Suppressor macrophage treated with lipopolysaccharide for 1 hour (primary cell): ENCODE data around the gene CALR3.
"Not testable (repeated sequence)": the region's sequence is repeated elsewhere in the genome, so short reads cannot be mapped to it uniquely, and the experiment has no call there.

Experiments
- DNase-seq, 3 donors: peaks; one replicate each; pipeline ENCODE4 v3.0.0-alpha.2; 2020 to 2022

Gene CALR3

DNA sequence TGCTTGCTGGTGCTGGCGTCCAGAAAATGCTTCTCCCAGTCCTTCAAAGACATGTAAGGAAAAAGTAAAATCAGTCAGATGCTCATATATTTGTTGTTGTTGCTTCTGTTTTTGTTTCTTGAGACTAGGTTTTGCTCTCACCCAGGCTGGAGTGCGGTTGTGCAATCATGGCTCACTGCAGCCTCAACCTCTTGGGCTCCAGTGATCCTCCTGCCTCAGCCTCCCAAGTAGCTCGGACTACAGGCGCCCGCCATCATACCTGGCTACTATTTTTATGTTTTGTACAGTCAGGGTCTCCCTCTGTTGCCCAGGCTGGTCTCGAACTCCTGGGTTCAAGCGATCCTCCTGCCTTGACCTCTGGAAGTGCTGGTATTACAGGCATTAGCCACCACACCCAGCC lies 13.2 kb downstream of the CALR3 start:
- DNase-seq: no peak

DNA sequence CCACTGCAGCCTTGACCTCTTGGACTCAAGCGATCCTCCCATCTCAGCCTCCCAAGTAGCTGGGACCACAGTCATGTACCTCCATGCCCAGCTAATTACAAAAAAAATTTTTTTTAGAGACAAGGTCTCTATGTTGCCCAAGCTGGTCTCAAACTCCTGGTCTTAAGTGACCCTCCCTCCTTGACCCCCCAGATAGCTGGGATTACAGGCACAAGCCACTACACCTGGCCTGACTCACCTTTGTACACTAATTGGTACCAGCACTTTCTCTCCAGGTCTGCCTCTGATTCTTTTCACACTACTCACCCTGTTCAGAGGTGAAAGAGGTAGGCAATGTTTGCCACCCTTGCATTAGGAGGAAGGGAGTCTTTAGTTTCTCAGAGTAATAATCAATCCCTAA lies 18.7 kb downstream of the CALR3 start:
- no peak for DNase-seq

DNA sequence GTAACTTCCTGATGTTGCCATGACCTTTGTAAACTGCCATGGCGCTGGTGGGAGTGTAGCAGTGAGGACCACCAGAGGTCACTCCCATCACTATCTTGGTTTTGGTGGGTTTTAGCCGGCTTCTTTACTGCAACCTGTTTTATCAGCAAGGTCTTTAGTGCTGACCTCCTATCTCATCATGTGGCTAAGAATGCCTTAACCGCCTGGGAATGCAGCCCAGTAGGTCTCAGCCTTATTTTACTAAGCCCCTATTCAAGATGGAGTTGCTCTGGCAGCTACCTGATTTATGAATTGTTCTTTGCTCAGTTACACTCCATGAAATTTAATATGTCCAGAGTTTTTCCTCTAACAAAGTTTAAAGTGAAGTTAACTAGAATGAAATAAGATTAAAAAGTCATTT lies 19.6 kb downstream of the CALR3 start:
- no peak for DNase-seq

DNA sequence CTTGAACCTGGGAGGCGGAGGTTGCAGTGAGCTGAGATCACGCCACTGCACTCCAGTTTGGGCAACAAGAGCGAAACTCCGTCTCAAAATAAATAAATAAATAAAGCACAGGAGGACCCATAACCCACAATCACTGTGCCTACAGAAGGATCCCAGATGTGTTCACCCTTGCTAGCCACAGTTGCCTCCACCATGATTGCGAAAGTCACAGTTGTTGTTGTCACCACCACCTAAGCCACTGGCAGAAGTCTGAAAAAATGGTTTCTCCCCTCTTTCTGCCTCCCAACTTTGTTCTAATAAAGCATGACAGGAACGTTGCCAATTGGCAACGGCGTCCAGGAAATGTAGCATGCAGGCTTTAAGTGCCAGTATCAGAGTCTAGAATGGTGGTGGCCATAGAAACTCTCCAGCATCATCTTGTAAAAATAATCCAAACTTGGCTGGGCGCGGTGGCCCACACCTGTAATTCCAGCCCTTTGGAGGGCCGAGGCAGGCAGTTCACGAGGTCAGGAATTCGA lies 22.0 kb downstream of the CALR3 start:
- no peak for DNase-seq

DNA sequence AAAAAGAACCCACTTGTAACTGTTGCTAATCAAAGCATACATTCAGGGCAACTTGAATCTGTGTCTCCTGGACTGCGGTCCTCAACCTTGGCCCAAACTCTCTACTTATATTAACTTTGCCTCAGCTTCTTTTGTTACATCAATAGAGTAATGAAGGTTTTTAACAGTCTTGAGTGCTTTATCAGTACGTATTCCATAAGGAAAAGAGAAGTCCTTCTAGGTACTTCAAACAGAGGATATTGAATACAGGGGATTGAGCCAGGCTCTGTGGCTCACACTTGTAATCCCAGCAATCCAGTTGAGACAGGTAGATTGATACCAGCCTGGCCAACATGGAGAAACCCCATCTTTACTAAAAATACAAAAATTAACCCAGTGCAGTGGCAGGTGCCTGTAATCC lies 23.0 kb downstream of the CALR3 start:
- no peak for DNase-seq

DNA sequence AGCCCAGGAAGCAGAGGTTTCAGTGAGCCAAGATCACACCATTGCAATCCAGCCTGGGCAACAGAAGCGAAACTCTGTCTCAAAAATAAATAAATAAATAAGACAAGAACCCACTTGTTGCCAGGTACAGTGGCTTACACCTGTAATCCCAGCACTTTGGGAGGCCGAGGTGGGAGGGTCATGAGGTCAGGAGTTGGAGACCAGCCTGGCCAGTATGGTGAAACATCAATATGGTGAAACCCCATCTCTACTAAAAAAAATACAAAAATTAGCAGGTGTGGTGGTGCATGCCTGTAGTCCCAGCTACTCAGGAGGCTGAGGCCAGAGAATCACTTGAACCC lies 23.4 kb downstream of the CALR3 start:
- not testable (repeated sequence) for DNase-seq

DNA sequence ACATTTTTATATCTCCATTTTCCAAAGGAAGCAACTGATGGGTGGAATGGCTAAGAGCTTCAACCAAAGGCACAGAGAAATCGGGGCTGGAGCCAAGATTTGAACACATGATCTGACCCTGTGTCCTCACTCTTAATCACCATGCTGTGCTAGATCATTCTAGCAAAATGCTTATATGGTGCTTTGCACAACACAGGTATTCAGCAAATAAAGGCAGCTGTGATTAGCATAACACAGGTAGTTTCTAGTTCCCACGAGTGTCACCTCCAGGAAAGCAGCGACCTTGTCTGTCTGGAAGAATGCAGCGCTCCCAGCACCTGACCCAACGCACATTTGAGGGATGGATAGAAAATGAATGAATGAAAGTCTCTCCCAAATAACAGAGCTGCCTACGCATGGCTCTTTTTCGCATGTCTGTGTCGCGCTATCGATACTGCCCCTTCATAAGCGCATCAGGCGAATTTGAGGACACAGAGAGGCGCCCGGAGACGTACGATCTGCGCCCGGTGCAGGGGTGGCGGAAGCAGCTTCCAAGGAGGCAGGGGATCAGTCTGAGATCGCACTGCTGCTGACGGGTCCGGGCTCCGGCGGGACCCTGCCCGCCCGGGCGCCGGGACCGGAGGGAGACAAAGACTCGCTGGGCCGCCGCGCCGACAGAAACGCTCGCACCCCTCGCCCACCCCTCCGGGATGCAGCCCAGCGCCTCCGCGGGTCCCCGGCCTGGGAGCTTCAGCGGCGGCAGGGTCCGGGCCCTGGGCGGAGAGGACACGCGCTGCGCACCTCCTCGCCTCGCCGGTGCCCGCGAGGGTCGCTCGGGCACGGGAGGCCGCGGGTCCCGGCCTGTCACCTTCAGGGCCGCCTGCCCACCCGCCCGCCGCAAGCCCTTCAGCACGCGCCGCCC lies 24.8 kb downstream of the CALR3 start:
- DNase-seq: peak; percentile 32 to 53 (median 49)

DNA sequence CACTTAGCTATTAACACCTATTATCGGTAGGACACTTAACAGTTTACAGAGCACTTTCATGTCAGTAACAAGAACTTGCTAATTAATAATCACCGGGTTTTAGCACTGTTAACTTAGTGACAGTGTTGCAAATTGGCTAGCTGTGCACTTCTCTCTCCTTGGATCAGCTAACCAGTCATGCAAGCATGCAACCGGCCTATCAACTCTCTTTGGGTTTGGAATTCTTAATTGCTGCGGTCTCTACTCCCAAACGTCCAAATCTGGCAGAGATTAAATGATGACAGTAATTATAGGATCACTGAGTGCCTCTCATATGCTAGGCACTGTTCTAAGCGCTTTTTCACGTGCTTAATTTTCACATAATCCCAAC lies 25.4 kb downstream of the CALR3 start:
- no peak for DNase-seq

DNA sequence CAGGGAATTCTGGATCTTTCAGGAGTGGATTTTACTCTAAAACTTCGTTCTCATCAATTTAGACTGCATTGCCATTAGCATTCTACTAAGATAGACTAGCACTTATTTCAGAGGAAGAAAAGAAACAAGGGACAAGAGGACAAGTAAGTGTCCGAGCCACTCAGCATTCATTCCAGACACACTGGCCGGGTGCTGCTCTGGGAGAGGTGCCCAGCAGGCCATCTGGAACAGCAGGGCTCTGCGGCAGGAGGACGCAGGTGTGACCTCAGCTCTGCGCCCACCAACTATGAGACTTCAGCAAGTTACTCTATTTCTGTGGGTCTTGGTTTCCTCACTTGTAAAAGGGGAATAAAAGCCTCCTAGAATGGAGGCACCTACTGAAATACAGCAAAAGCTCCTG lies 28.4 kb downstream of the CALR3 start:
- no peak for DNase-seq

DNA sequence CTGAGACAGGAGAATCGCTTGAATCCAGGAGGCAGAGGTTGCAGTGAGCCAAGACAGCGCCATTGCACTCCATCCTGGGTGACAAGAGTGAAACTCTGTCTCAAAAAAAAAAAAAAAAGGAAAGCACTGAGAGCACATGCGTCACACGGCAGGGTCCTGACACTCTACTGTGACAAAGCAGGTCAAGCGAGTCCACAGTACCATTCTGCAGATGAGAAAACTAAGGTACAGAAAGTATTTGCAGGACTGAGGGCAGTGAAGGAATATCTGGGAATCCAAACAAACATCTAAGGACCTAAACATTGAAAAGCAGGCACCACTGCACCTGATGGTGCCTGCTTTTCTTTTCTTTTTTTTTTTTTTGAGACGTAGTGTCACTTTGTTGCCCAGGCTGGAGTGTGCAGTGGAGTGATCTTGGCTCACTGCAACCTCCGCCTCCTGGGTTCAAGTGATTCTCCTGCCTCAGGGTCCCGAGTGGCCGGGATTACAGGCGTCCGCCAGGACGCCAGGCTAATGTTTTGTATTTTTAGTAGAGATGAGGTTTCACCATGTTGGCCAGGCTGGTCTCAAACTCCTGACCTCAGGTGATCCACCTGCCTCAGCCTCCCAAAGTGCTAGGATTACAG lies 29.1 kb downstream of the CALR3 start:
- not testable (repeated sequence) for DNase-seq

DNA sequence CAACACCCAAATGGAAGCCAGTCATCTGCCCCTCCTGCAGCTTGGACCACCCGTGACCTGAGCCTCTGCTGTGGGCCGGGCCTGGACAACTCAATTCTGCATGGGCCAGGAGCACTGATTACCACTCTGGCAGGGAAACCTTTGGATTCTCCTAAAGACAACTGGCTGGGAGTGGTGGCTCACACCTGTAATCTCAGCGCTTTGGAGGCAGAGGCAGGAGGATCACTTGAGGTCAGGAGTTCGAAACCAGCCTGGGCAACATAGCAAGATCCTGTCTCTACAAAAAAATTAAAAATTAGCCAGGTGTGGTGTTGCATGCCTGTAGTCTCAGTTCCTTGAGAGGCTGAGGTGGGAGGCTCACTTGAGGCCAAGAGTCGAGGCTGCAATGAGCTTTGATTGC lies 30.7 kb downstream of the CALR3 start:
- DNase-seq: no peak

DNA sequence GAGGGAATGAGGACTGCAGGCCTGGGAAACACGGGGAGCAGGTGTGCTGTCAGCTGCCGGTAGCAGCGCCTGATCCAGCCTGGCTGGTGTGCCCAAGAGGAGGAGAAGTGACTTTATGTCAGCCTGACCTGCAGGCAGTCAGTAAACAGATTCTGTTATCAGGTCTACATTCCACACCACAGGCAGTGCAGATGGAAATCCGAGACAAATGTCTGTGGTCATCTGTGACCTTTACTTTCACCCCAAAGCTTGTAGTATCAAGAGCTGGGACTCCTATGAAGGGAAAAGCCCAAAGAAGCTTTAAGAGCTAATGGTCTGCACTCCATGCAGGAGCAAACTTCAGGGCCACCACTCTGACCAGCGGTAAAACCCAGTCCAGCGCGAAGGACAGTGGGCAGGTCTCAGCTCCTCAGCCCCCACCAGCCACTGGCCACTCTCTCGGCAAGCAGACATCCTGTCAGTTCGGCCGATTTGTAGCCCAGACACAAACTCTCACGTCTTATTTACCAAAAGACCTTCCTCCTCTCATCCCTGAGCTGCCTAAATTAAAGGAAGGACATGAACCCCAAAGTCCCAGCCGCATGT lies 31.9 kb downstream of the CALR3 start:
- DNase-seq: no peak

DNA sequence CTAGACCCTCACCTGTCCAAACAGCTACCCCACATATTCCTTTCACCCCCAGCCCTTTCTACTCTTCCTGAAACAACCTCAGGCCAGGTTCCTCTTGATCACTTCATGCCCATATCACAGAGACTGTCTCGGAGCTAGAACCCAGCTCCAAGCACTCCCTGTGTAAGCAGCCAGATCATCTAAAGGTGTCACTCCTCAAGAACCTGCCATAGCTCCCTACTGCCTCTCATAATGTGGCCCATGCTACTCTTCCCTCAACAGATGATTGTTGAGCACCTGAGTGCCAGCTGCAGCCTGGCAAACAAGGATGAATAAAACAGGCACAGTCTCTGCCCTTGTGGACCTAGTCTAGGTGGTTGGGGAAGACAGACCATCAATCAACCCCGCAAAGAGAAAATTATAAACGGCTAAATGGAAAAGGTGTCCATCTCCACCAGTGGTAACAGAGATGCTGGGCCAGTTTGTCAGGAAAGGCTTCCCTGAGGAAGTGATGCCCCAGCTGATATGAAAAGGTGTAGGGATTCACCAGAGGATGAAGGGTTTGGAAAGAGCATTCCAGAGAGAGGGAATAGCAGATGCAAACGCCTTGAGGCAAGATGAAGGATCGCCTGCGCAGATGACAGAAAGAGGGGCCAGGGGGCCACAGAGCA lies 32.5 kb downstream of the CALR3 start:
- no peak for DNase-seq

DNA sequence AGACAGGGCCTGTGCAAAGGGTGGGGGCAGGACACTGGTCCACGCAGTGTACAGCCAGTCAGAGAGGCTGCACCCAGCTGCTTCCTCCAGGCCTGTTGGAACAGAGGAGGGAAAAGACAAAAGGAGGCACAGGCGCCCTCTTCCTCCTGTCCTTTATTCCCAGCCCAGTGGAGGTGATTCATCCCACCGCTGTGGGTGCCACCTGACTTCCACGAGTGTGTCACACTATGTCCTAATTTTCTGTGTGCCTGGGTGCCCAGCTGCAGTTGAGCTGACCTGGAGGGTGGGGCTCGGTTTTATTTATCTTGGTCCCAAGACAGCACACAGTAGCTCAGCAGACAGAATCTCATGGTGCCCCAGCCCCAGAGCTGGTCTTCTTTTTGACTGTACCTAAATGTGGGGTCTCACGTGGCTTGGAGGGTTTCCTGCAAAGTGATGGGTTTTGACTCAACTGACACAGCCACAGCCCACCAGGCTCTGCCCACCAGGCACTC lies 33.2 kb downstream of the CALR3 start:
- peak in 2 of 3 donors; percentile 30 to 32 for DNase-seq

DNA sequence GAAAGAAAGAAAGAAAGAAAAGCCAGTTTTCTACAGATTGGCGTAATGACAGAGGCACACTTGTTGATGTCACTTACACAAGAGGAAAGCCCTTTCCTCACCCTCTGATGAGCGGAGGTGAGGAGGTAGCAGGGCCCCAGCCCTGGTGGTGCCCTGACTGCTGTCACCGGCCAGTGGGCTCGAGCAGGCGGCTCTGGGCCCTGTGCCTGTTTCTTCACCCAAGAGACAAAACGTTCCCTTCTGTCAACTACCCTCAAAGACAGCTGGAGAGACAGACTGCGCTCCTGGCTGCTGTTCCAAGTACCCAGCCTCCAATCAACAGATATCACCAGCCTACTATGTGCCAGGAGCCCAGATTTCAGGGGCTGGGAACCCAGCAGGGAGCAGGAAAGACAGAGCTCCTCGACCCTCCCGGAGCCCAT lies 34.3 kb downstream of the CALR3 start:
- DNase-seq: no peak

DNA sequence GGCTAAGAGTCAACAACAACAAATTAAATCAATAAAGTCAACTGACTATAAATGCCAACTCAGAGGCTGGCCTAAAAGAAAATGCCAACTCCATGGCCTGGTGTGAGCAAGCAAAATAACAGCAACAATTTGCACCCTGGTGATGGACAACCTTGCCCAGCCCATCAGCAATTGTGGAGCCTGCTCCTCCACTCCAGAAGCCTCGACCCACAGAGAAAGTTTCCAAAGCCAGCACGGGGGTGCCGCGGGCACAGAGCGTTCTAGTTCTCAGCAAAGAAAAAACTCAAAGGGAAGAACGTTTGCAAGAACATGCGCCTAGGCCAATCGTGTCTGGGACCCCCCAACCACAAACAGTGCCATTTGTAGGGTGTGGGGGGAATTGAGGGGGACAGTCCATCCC lies 35.5 kb downstream of the CALR3 start:
- DNase-seq: no peak

DNA sequence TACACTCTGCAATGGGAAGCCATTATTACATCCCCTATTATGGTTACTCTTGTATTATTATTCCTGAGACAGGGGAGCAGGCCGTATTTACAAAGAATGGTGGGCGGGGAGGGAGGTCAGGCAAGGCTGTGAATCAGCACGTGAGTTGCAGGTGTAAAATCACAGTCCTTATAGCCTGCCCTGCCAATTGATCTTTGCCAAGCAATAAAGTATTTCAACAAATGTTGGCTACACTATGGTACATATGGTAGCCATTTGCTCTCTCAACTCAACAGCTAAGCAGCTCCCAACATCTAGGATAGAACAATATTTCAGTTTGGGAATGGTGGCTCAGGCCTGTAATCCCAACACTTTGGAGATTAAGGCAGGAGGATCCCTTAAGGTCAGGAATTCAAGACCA lies 36.3 kb downstream of the CALR3 start:
- no peak for DNase-seq

DNA sequence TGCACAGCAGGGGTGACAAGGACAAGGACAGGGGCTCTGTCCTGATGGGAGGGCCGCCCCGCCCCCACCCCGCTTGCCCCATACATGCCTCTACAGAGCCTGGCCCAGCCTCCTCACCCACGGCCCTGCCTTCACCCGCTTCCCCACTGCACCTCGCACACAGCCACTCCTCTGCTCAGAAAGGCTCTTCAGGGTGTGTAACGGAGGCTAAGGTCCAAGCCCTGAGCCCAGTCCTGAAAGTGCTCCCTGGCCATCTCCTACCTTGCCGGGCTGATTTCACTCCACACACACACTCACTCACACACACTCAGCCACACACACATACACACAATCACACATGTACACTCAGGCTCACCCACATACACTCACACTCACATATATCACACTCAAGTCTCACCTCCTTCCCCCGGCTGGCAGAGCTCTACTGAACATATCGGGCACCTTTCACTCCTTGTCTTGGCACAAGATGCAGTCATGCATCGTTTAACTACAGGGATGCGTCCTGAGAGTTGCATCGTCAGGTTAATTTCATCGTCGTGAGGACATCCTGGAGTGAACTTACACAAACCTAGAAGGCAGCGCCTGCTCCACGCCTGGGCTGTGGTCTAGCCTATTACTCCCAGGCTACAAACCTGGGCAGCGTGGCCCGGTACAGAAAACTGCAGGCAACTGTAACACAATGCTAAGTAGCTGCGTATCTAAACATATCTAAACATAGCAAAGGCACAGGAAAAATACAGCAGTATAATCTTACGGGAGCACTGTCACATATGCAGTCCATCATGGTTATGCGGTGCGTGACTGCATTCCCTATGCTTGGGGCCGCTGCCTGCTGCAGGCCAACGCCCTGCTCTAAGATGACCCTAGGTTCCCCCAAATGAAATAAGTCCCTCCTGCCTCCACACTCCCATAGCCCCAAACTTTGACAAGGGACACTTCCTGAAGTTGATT lies 37.3 kb downstream of the CALR3 start:
- no peak for DNase-seq

DNA sequence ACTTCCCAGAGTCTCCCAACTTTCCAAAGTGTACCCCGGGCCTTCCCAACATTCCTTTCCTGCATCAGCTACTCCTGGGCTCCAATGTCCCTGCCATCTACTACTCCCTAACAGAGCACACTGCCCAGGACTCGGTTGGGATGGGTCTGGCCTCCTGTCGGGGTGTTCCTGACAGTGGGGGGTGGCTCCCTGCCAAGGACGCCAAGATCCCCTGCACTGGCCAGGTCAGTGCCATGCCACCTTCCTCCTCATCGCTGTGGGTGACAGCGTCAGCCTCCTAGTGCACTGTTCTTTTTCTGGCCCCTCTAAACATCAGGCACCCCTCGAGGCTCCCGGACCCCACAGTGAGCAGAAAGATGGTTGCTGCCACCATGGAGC lies 38.0 kb downstream of the CALR3 start:
- no peak for DNase-seq

DNA sequence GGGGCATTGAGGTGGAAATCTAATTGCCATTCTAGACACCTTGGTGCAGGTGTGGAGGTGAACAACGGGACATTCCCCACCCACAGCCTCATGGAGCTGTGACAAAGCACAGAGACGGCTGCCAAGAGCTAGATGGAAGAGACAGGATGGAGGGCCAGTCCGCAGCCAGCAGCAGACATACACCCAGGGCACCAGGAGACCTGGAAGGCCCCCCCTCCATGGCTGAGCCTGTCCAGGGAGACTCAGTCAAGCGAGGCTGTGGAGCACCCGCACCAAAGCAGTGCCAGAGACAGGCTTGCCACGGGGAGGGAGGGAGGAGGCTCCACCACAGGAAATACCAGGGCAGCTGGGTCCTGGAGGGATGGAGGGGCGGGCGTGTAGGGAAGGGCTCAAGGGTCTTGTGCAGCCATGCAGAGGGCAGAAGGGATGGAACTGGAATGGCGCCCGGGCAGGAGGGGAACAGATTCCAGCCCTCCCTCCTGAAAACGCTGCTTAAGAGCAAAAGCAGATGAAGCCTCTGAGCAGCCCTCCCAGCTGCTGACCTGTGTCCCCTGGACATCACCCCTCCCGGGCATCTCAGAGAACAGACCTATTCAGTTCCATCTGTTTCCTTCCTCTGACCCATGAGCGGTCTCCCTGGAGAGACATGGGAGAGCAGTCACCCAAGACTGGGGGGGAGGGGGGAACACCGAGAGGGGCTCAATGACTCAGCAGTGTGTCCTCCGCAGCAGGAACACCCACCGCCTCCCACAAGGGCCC lies 38.6 kb downstream of the CALR3 start:
- peak in 1 of 3 donors; percentile 43 for DNase-seq

DNA sequence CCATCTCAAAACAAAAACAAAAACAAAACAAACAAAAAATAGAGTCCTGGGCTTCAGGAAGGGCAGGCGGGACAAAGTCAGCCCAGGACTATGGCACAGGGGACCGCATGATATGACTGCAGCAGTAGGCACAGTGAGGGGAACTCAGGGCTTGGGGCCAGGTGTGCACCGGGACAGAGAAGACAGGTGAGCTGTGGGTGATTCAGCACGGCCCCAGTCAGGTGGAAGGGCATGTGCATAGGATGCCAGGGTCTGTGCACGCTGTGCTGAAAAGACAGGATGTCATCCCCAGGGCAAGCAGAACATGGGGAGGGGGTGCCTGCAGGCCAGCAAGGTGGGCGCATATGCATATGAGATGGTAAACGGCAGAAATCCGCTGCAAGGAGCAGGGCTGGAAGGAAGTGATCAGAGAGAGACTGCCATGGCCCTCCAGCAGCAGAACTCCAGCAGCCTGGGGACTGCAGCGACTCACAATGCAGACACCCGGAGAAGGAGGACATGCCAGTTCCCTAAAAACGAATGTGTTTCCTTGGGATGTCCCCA lies 39.2 kb downstream of the CALR3 start:
- DNase-seq: no peak
